GM19043 (cell line): Measurements from ENCODE around the gene SSH2.
A peak's percentile ranks its signal among the peaks of the same experiment; 100 is the strongest.
"Not testable (repeated sequence)": the region's sequence is repeated elsewhere in the genome, so short reads cannot be mapped to it uniquely, and the experiment has no call there.

Source experiments
- ATAC-seq: cut with Tn5 transposase; IDR thresholded peaks from one replicate; pipeline ENCODE4 v1.9.1; 2021; ENCODE audit warnings: low read depth; ENCODE audit not compliant: unreplicated experiment

SSH2 gene

GRCh38 chr17:29749045-29749825 lies 180.8 kb downstream of the SSH2 start:
- ATAC-seq: no peak

DNA sequence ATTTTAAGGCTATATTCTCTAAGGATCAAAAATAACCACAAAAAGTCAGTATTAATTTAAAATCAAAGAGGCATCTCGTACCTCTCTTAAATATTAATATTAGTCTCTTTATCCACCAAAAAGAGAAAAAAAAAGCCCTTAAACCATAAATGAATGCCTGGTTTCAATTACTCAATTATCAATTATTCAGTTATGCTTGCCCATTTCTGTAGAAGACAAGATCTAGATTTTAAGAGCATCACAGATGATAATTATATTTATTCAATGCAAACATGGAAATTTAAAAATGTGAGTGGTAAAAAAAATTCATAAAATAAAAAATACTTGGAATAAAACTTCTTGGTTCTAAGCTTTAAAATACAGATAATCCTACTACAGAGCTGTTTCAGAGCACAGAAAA lies 181.6 kb downstream of the SSH2 start:
- no peak for ATAC-seq

- ATAC-seq: no peak
Measured at GRCh38 chr17:29747660-29748059, 182.4 kb downstream of the SSH2 start.

DNA sequence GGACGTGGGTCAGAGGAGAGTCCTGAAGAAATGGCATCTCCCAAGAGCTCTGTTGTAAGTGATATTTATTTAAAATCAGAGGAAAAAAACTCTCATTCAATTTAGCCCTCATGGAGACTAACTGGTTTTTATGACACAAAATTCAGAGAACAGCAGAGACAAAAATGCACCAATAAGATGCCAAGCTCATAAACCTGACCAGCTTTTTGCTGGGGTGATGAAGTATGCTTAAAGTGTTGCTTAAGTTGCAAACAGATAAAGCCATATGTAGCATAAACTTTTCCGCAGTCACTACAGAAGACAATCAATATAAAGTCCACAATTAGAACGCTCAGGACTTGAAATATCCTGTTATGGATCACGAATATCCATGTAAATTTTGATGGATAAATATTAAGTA lies 183.4 kb downstream of the SSH2 start:
- ATAC-seq: no peak

DNA sequence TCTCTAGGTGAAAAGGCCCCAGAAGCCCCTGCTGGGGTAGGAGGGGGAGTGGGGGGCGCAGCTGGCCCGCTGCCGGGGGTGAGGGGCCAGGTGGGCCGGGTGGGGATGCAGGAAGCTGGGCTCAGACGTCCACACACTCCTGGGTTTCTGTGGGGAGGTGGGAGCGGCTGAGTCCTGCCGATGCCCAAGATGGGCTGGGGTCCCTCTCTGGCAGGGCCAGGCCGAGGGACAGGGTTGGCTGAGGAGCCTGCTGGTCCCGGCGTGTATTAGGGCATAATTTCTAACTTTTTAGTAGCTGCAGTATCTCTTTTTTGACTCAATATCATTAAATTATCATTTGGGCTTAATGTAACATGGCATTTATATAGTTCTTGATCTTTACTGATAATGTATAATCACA lies 185.9 kb downstream of the SSH2 start:
- ATAC-seq: no peak

GRCh38 chr17:29742210-29742513 lies 187.9 kb downstream of the SSH2 start:
- ATAC-seq: no peak

GRCh38 chr17:29740017-29740416 lies 190.0 kb downstream of the SSH2 start:
- no peak for ATAC-seq

GRCh38 chr17:29734640-29735039 lies 195.4 kb downstream of the SSH2 start:
- ATAC-seq: no peak

- ATAC-seq: no peak
Measured at GRCh38 chr17:29733166-29733565, 196.9 kb downstream of the SSH2 start.

DNA sequence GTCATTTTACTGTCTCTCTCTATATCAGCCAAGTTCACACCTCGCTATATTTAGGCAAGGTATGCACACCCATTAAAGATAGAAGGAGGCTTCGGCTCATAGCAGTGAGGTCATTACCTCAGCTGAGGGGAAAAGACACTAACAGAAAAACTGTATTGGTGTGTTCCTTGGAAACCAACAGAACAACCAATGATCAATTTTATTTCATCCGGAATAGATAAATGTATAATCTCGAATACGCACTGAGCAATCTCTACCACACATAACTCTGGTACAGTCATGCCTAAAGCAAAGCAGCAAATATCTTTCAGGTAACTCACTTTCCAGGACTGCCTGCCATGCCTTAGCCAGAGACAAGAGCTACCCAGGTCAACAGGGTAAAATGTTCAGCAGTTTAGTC lies 197.4 kb downstream of the SSH2 start:
- no peak for ATAC-seq

DNA sequence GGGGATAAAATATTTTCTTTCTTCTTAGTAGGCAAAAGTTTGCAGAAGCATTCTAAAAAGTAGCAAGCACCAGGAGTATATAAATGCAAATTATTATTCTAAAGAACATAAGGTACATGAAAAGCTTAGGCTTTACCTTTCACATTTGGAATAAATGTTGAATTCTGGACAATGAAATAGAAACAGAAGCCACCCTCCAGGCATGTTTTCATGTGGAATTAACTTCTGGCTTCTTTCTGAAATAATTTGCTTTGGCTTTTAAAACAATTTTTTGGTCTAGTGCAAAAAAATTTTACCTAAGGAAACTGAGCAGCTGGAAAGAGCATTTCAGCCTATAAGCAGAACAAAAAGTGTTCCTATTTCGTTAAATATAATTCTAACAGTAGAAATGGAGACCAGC lies 197.8 kb downstream of the SSH2 start:
- ATAC-seq: no peak

DNA sequence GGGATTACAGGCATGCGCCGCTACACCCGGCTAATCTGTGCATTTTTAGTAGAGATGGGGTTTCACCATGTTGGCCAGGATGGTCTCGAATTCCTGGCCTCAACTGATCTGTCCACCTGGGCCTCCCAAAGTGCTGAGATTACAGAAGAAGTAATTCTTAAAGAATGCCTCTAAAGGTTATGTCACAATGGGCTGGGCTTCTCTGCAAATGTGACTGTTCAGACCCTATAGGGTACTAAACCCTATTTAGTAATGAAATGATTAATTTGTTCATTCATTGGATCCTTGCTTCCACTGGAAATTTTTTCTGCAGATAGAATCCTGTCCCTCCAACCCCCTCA lies 198.5 kb downstream of the SSH2 start:
- ATAC-seq: no peak

- ATAC-seq: no peak
Measured at GRCh38 chr17:29728490-29728889, 201.5 kb downstream of the SSH2 start.

GRCh38 chr17:29726715-29727252 lies 203.2 kb downstream of the SSH2 start:
- no peak for ATAC-seq

DNA sequence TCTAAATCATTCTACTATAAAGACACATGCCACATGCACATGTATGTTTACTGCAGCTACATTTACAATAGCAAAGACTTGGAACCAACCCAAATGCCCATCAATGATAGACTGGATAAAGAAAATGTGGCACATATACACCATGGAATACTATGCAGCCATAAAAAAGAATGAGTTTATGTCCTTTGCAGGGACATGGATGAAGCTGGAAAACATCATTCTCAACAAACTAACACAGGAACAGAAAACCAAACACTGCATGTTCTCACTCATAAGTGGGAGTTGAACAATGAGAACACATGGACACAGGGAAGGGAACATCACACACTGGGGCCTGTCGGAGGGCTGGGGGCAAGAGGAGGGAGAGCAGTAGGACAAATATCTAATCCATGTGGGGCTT lies 204.6 kb downstream of the SSH2 start:
- not testable (repeated sequence) for ATAC-seq

GRCh38 chr17:29723278-29724047 lies 206.6 kb downstream of the SSH2 start:
- no peak for ATAC-seq

- peak; percentile 54 for ATAC-seq
Measured at GRCh38 chr17:29722411-29723198, 207.4 kb downstream of the SSH2 start.

- no peak for ATAC-seq
Measured at GRCh38 chr17:29720551-29720950, 209.5 kb downstream of the SSH2 start.

DNA sequence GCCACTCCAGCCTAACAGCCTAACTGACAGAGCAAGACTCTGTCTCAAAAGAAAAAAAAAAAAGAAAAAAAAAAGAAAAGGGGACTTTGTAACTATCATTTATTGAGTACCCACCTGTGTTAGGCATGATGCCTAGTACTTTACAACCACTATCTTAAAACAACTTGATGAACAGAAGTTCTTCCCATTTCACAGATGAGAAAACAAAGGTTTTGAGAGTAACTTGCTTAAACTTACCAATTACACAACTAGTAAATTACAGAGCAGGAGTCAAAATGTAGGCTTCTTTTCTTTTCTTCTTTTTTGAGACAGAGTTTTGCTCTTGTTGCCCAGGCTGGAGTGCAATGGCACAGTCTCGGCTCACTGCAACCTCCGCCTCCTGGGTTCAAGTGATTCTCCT lies 210.6 kb downstream of the SSH2 start:
- no peak for ATAC-seq

DNA sequence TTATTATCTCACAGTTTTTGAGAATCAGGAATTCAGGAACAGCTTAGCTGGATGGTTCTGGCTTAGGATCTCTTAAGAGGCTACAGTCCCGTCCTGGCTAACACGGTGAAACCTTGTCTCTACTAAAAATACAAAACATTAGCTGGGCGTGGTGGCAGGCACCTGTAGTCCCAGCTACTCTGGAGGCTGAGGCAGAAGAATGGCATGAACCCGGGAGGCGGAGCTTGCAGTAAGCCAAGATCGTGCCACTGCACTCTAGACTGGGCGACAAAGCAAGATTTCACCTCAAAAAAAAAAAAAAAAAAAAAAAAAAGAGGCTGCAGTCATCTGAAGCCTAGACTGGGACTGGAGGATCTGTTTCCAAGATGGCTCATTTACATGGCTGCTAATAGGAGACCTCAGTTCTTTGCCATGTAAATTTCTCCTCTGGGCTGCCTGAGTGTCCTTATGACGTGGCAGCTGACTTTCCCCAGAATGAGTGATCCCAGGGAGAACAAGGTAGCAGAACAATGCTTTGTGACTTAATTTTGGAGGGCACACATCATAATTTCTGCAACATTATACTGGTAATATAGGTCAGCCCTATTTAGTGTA lies 211.5 kb downstream of the SSH2 start:
- ATAC-seq: no peak

DNA sequence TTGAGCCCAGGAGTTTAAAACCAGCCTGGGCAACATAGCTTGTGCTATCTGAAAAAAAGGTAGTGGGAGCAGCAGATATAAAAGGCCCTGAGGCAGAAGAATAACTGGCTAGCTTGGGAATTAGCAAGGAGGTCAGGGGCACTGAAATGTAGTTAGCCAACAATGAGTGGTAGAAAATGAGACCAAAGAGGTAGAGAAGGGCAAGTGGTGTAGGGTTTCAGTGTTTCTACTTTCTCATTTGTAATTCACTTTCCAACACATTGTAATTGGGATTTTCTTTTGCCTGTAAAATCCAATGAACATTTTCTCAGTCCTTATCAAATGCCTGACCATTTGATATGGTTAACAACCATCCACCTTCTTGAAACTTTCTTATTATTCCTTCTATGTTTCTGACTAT lies 212.2 kb downstream of the SSH2 start:
- ATAC-seq: no peak
